Upper lobe of right lung (tissue), 1 donor: ENCODE measurements around the gene ITPRIPL2. TPM values are rescaled to one million over a fixed set of nuclear protein-coding genes. Genes with fewer than 3 reads are reported as not detected.
A peak's percentile ranks its signal among the peaks of the same experiment; 100 is the strongest.

Experiments
- ATAC-seq: fragments of 200-7000 bp; cut with Tn5 transposase; one replicate; pipeline ENCODE4 v1.9.1; 2020; ENCODE audit warnings: mild to moderate bottlenecking, moderate library complexity
- DNase-seq: peaks from one replicate; pipeline ENCODE4 v3.0.0-alpha.2; 2020
- H3K27ac ChIP-seq: fragments of 200-600 bp; one replicate; pipeline ENCODE4 v1.8.0; 2022
- H3K27me3 ChIP-seq: fragments of 200-600 bp; one replicate; pipeline ENCODE4 v1.8.0; 2022; ENCODE audit warnings: mild to moderate bottlenecking
- H3K36me3 ChIP-seq: fragments of 200-600 bp; one replicate; pipeline ENCODE4 v1.8.0; 2022
- H3K4me1 ChIP-seq: fragments of 200-600 bp; one replicate; pipeline ENCODE4 v1.8.0; 2022
- H3K4me3 ChIP-seq: fragments of 200-600 bp; one replicate; pipeline ENCODE4 v1.8.0; 2022; ENCODE audit warnings: mild to moderate bottlenecking
- H3K9me3 ChIP-seq: fragments of 200-600 bp; one replicate; pipeline ENCODE4 v1.8.0; 2022
- CTCF ChIP-seq: fragments of 200-600 bp; IDR thresholded peaks from one replicate; pipeline ENCODE4 v1.8.0; 2022; ENCODE audit warnings: antibody characterized with exemption
- intact Hi-C: fragments of 100-400 bp; cut with DNase I; formaldehyde crosslinking; loops from one replicate; pipeline ENCODE4 v1.11.0; 2022
- total RNA-seq: library from RNA; stranded (reverse); fragmentation: NEBNext Ultra II Directional; extraction: Animal tissue kit (Norgen Biotek cat#: 25700); gene quantifications from one replicate; pipeline ENCODE4 v1.2.1, GENCODE V29; 2021
- donor health status: DM: no; HTN: yes; CAD: no; lungs with severe emphysema.

ITPRIPL2 gene
- total RNA-seq, 1 donor from 2014 or later: 68.9 TPM

GRCh38 chr16:19132255-19132654 is 18.5 kb downstream of the ITPRIPL2 start:
- H3K4me1 ChIP-seq: peaks cover 57% of the 10 kb centered on the region

DNA sequence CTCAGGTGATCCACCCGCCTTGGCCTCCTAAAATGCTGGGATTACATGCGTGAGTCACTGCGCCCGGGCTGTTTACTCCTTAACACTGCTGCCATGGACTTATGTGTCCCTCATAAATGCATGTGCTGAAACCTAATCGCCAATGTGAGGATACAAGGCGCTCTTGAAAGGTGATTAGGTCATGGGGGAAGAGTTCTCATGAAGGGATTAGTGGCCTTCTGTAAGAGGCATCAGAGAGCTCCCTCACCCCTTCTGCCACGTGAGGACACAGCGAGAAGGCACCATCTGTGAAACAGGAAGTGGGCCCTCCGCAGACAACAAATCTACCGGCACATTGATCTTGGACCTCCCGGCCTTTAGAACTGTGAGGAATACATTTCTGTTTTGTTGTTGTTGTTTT is 19.1 kb downstream of the ITPRIPL2 start:
- peaks cover 63% of the 10 kb centered on the region for H3K4me1 ChIP-seq
- TF ChIP-seq CTCF: no peak

More at GRCh38 chr16:19132255-19132654, 18.5 kb downstream of the ITPRIPL2 start:
- peak overlapping the region; percentile 81 for H3K27ac ChIP-seq
- DNase-seq (no peak), ATAC-seq (no peak)
- H3K36me3 ChIP-seq: no peaks in the 10 kb centered on the region
- no peaks in the 10 kb centered on the region for H3K27me3 ChIP-seq
- intact Hi-C loops: no loop called here
- H3K4me3 ChIP-seq: no peak overlapping the region
- H3K9me3 ChIP-seq: no peaks in the 10 kb centered on the region
- no peak for TF ChIP-seq CTCF

GRCh38 chr16:19133600-19133999 is 19.8 kb downstream of the ITPRIPL2 start:
- TF ChIP-seq CTCF: no peak
- Histone ChIP-seq H3K4me3 (no peak overlapping the region), H3K36me3 (no peaks in the 10 kb centered on the region), H3K9me3 (no peaks in the 10 kb centered on the region), H3K4me1 (peaks cover 63% of the 10 kb centered on the region), H3K27me3 (no peaks in the 10 kb centered on the region), H3K27ac (no peak overlapping the region)
- DNase-seq: no peak
- no peak for ATAC-seq
- intact Hi-C loops: no loop called here

More for the DNA sequence above, 19.1 kb downstream of the ITPRIPL2 start:
- H3K27ac ChIP-seq: peak overlapping the region; percentile 81
- intact Hi-C loops: no loop called here
- DNase-seq: no peak
- H3K4me3 ChIP-seq: no peak overlapping the region
- no peak for ATAC-seq
- no peaks in the 10 kb centered on the region for H3K36me3 ChIP-seq
- no peaks in the 10 kb centered on the region for H3K27me3 ChIP-seq
- H3K9me3 ChIP-seq: no peaks in the 10 kb centered on the region

- H3K4me1 ChIP-seq: peaks cover 71% of the 10 kb centered on the region
- intact Hi-C loops: no loop called here
- ATAC-seq (no peak), DNase-seq (no peak)
- H3K27ac ChIP-seq: no peak overlapping the region
- H3K4me3 ChIP-seq: no peak overlapping the region
- no peaks in the 10 kb centered on the region for H3K27me3 ChIP-seq
- TF ChIP-seq CTCF: no peak
- no peaks in the 10 kb centered on the region for H3K36me3 ChIP-seq
- no peaks in the 10 kb centered on the region for H3K9me3 ChIP-seq
Measured at GRCh38 chr16:19135201-19135842, 21.6 kb downstream of the ITPRIPL2 start.

DNA sequence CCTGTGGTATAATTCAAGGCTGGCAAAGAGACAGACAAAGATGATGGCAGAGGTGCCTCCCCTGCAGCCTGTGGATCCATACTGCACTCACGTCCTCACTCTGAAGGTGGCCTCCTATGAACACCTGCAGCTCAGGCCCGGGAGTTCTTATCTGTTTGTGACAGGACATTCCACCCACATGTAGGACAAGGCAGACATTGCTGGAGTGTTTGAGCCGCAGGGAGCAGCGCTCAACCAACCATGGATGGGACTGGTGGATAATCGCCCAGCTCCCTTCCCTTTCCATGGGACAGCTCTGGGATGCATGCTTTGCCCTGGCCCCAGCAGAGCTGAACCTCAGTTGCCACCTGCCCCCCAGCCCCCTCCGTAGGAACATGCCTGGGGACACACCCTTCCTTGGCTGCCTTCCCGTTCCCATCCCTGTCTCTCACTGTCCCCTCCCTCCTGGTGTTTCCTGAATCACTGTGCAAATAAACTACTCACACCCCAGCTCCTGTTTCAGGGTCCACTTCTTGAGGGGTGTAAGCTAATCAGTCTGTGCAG is 22.2 kb downstream of the ITPRIPL2 start:
- intact Hi-C loops: no loop called here
- no peak overlapping the region for H3K4me3 ChIP-seq
- no peaks in the 10 kb centered on the region for H3K36me3 ChIP-seq
- H3K27ac ChIP-seq: no peak overlapping the region
- DNase-seq (no peak), ATAC-seq (peak; percentile 35)
- TF ChIP-seq CTCF: no peak
- H3K27me3 ChIP-seq: no peaks in the 10 kb centered on the region
- peaks cover 65% of the 10 kb centered on the region for H3K4me1 ChIP-seq
- H3K9me3 ChIP-seq: no peaks in the 10 kb centered on the region
